PC-9 (cell line): ENCODE data around the gene RTBDN.

ENCODE experiments used
- CTCF ChIP-seq: fragments of 200-600 bp; sonication (generic); conservative IDR thresholded peaks from 2 replicates; pipeline ENCODE4 v1.6.1; 2017; ENCODE audit warnings: mixed run types, antibody characterized with exemption, mild to moderate bottlenecking, moderate library complexity
- EZH2 ChIP-seq: fragments of 200-600 bp; sonication (generic); IDR thresholded peaks from 2 replicates; pipeline ENCODE4 v1.8.0; 2017; ENCODE audit warnings: antibody characterized with exemption, low read depth

GRCh38 chr19:12786952-12787351, 47.4 kb downstream of the RTBDN start:
- no peak for TF ChIP-seq EZH2
- TF ChIP-seq CTCF, result no peak
